DMS 273 (cell line): ENCODE results near the gene CHI3L1.
A peak's percentile ranks its signal among the peaks of the same experiment; 100 is the strongest.

ENCODE experiments used
- DNase-seq: peaks from one replicate; lab custom pipeline; 2025; ENCODE audit not compliant: unreplicated experiment; lab: John Stamatoyannopoulos, UW

The CHI3L1 gene

GRCh38 chr1:203152158-203153034, 34.1 kb downstream of the CHI3L1 start:
- DNase-seq, result peak; percentile 63

GRCh38 chr1:203151362-203152157, 34.9 kb downstream of the CHI3L1 start:
- no peak for DNase-seq

- peak; percentile 61 for DNase-seq
These were observed 35.8 kb downstream of the CHI3L1 start for GRCh38 chr1:203150511-203151297.

GRCh38 chr1:203149188-203149840, 37.2 kb downstream of the CHI3L1 start:
- no peak for DNase-seq

- DNase-seq, result no peak
These were observed 37.9 kb downstream of the CHI3L1 start for GRCh38 chr1:203148579-203148978.

- peak; percentile 41 for DNase-seq
These were observed 38.4 kb downstream of the CHI3L1 start for GRCh38 chr1:203148127-203148526.

GRCh38 chr1:203147376-203147775, 39.1 kb downstream of the CHI3L1 start:
- DNase-seq, result no peak

- DNase-seq, result no peak
These were observed 40.0 kb downstream of the CHI3L1 start for GRCh38 chr1:203146537-203146936.

- no peak for DNase-seq
These were observed 40.5 kb downstream of the CHI3L1 start for GRCh38 chr1:203146042-203146369.

- no peak for DNase-seq
These were observed 41.0 kb downstream of the CHI3L1 start for GRCh38 chr1:203145321-203146041.

GRCh38 chr1:203144661-203145060, 41.8 kb downstream of the CHI3L1 start:
- no peak for DNase-seq

GRCh38 chr1:203143641-203144040, 42.9 kb downstream of the CHI3L1 start:
- DNase-seq, result no peak

- DNase-seq, result no peak
These were observed 43.7 kb downstream of the CHI3L1 start for GRCh38 chr1:203142684-203143408.

- no peak for DNase-seq
These were observed 44.4 kb downstream of the CHI3L1 start for GRCh38 chr1:203142124-203142523.

- DNase-seq, result no peak
These were observed 45.6 kb downstream of the CHI3L1 start for GRCh38 chr1:203140743-203141520.

- no peak for DNase-seq
These were observed 46.5 kb downstream of the CHI3L1 start for GRCh38 chr1:203139976-203140475.

- DNase-seq, result no peak
These were observed 48.4 kb downstream of the CHI3L1 start for GRCh38 chr1:203138066-203138465.

GRCh38 chr1:203137324-203137723, 49.2 kb downstream of the CHI3L1 start:
- no peak for DNase-seq
